HG03135 (cell line): ENCODE measurements around the gene DNM3.

Source experiments
- ATAC-seq: cut with Tn5 transposase; IDR thresholded peaks from one replicate; pipeline ENCODE4 v1.9.1; 2021; ENCODE audit warnings: mild to moderate bottlenecking, moderate library complexity; ENCODE audit not compliant: unreplicated experiment

Gene DNM3

GRCh38 chr1:171817511-171818265 is 23.6 kb upstream of the DNM3 start:
- ATAC-seq, result no peak

GRCh38 chr1:171819946-171820345 is 21.4 kb upstream of the DNM3 start:
- no peak for ATAC-seq

GRCh38 chr1:171826973-171827372 is 14.3 kb upstream of the DNM3 start:
- no peak for ATAC-seq

GRCh38 chr1:171828794-171829193 is 12.5 kb upstream of the DNM3 start:
- ATAC-seq, result no peak

- ATAC-seq, result no peak
Measured at GRCh38 chr1:171833091-171833825, 8.0 kb upstream of the DNM3 start.

- no peak for ATAC-seq
Measured at GRCh38 chr1:171834821-171835220, 6.5 kb upstream of the DNM3 start.

GRCh38 chr1:171835891-171836290 is 5.4 kb upstream of the DNM3 start:
- no peak for ATAC-seq

- ATAC-seq, result no peak
Measured at GRCh38 chr1:171841931-171842761, 848 bp downstream of the DNM3 start.

- no peak for ATAC-seq
Measured at GRCh38 chr1:171844381-171844780, 3.1 kb downstream of the DNM3 start.

GRCh38 chr1:171845998-171846397 is 4.7 kb downstream of the DNM3 start:
- no peak for ATAC-seq

- ATAC-seq, result no peak
Measured at GRCh38 chr1:171849245-171849898, 8.1 kb downstream of the DNM3 start.

GRCh38 chr1:171850651-171851350 is 9.5 kb downstream of the DNM3 start:
- ATAC-seq, result no peak

GRCh38 chr1:171852272-171852671 is 11.0 kb downstream of the DNM3 start:
- no peak for ATAC-seq

- ATAC-seq, result no peak
Measured at GRCh38 chr1:171855381-171855780, 14.1 kb downstream of the DNM3 start.

GRCh38 chr1:171858696-171859095 is 17.4 kb downstream of the DNM3 start:
- no peak for ATAC-seq

- no peak for ATAC-seq
Measured at GRCh38 chr1:171860696-171861095, 19.4 kb downstream of the DNM3 start.

GRCh38 chr1:171863531-171863930 is 22.2 kb downstream of the DNM3 start:
- no peak for ATAC-seq

GRCh38 chr1:171864308-171864707 is 23.0 kb downstream of the DNM3 start:
- no peak for ATAC-seq

- ATAC-seq, result no peak
Measured at GRCh38 chr1:171865106-171865505, 23.8 kb downstream of the DNM3 start.

- ATAC-seq, result no peak
Measured at GRCh38 chr1:171867236-171867635, 25.9 kb downstream of the DNM3 start.
